ENCODE measurements around the gene PRSS57. TPM values are rescaled to one million over a fixed set of nuclear protein-coding genes. Genes with fewer than 3 reads are reported as not detected.

PRSS57 gene
- total and polyA plus RNA-seq, 2 of the 13 experiments (the other 11 are each of a cell fraction or from before 2014, with no cell fraction given): 0.12 TPM; not detected in 1

- TF ChIP-seq ZNF609 (CRISPR knock-in tag; IDR thresholded peaks at IDR 0.05; ENCODE audit: borderline replicate concordance): peak; percentile 39; the same call in 1 of the 2 replicates
- peak; percentile 59 for TF ChIP-seq YY1 (IDR thresholded peaks at IDR 0.05; ENCODE audit: insufficient read depth, insufficient replicate concordance, low read depth, low read length)
- TF ChIP-seq, protein P1, sequence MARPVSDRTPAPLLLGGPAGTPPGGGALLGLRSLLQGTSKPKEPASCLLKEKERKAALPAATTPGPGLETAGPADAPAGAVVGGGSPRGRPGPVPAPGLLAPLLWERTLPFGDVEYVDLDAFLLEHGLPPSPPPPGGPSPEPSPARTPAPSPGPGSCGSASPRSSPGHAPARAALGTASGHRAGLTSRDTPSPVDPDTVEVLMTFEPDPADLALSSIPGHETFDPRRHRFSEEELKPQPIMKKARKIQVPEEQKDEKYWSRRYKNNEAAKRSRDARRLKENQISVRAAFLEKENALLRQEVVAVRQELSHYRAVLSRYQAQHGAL (CRISPR knock-in tag; IDR thresholded peaks at IDR 0.05; ENCODE audit: not compliant biosample characterization): peak; percentile 25
- peak; percentile 86 for TF ChIP-seq NFKB2 (CRISPR knock-in tag; IDR thresholded peaks at IDR 0.05; ENCODE audit: borderline replicate concordance)
- TF ChIP-seq BRCA1 (CRISPR knock-in tag; IDR thresholded peaks at IDR 0.05): 0 out of 2 replicates have a peak, but pooled peaks have one; percentile 62
- peak; percentile 52 for TF ChIP-seq BCL6 (CRISPR knock-in tag; IDR thresholded peaks at IDR 0.05)
- peak; percentile 49; the same call in 1 of the 2 replicates for TF ChIP-seq AHR (CRISPR knock-in tag; IDR thresholded peaks at IDR 0.05)
- peak; percentile 62; the same call in 1 of the 2 replicates for TF ChIP-seq ZNF792 (CRISPR knock-in tag; IDR thresholded peaks at IDR 0.05)
- TF ChIP-seq ZBTB14 (CRISPR knock-in tag; IDR thresholded peaks at IDR 0.05): peak; percentile 62
- no peak for TF ChIP-seq ZNF234 (CRISPR knock-in tag; conservative IDR thresholded peaks at IDR 0.05)
- peak; percentile 74; the same call in 1 of the 2 replicates for TF ChIP-seq TSC22D2 (CRISPR knock-in tag; IDR thresholded peaks at IDR 0.05; ENCODE audit: borderline replicate concordance)
- peak; percentile 69; the same call in 1 of the 2 replicates for TF ChIP-seq SMAD1 (CRISPR knock-in tag; IDR thresholded peaks at IDR 0.05; ENCODE audit: borderline replicate concordance, low read depth)
- TF ChIP-seq ZSCAN29 (CRISPR knock-in tag; conservative IDR thresholded peaks at IDR 0.05): no peak
- TF ChIP-seq KLF15 (CRISPR knock-in tag; IDR thresholded peaks at IDR 0.05; ENCODE audit: borderline replicate concordance): 0 out of 2 replicates have a peak, but pooled peaks have one; percentile 65
- no peak for TF ChIP-seq ZNF230 (CRISPR knock-in tag; IDR thresholded peaks at IDR 0.05)
- no peak for TF ChIP-seq DDIT3 (CRISPR knock-in tag; IDR thresholded peaks at IDR 0.05)
- peak; percentile 52 for TF ChIP-seq XRCC5 (optimal IDR thresholded peaks at IDR 0.05; ENCODE audit: low read length)
Measured at GRCh38 chr19:664913-665443, 30.3 kb downstream of the PRSS57 start (continued).

All from HepG2 (cell line).